DND-41 (cell line): Measurements from ENCODE around the gene KLHDC7A.

Source experiments
- ATAC-seq: fragments of 200-7000 bp; cut with Tn5 transposase; 3 replicates; pipeline ENCODE4 v1.9.1; 2021; ENCODE audit warnings: low read depth; ENCODE audit not compliant: insufficient read depth
- DNase-seq: peaks from one replicate; pipeline ENCODE4 v3.0.0-alpha.2; 2020
- H2AFZ ChIP-seq: 2 replicates; pipeline ENCODE4 v1.6.0; 2012; ENCODE audit warnings: low read depth, low read length
- H3K27ac ChIP-seq: 2 replicates; pipeline ENCODE4 v1.5.1; 2012; ENCODE audit warnings: low read length, inconsistent platforms
- H3K27me3 ChIP-seq: fragments of 200-600 bp; sonication (generic); 2 replicates; pipeline ENCODE4 v1.6.0; 2012; ENCODE audit warnings: low read length, mild to moderate bottlenecking, inconsistent platforms; ENCODE audit not compliant: insufficient read depth, poor library complexity
- H3K36me3 ChIP-seq: 2 replicates; pipeline ENCODE4 v1.5.1; 2012; ENCODE audit warnings: low read length, inconsistent platforms; ENCODE audit not compliant: insufficient read depth
- H3K4me1 ChIP-seq: 2 replicates; pipeline ENCODE4 v1.5.1; 2012; ENCODE audit warnings: mild to moderate bottlenecking, low read length; ENCODE audit not compliant: insufficient read depth
- H3K4me2 ChIP-seq: 2 replicates; pipeline ENCODE4 v1.6.0; 2012; ENCODE audit warnings: mild to moderate bottlenecking, moderate library complexity, low read length, inconsistent platforms; ENCODE audit not compliant: insufficient read depth
- H3K4me3 ChIP-seq, 2 experiments: fragments of 200-600 bp in 1 of 2; shearing (Covaris generic) in 1 of 2; 2 replicates each; pipeline ENCODE4 v1.5.1; 2012 to 2016; ENCODE audit warnings: inconsistent platforms in 2 of 2, low read length in 2 of 2, mild to moderate bottlenecking in 2 of 2, low read depth in 1 of 2, moderate library complexity in 1 of 2
- H3K79me2 ChIP-seq: 2 replicates; pipeline ENCODE4 v1.6.0; 2012; ENCODE audit warnings: low read length, inconsistent platforms; ENCODE audit not compliant: insufficient read depth
- H3K9ac ChIP-seq: 2 replicates; pipeline ENCODE4 v1.6.0; 2012; ENCODE audit warnings: low read depth, mild to moderate bottlenecking, inconsistent platforms, low read length, moderate library complexity
- H3K9me3 ChIP-seq: 2 replicates; pipeline ENCODE4 v1.5.1; 2012; ENCODE audit warnings: low read length, moderate library complexity, mild to moderate bottlenecking, inconsistent platforms; ENCODE audit not compliant: insufficient read depth, severe bottlenecking
- H4K20me1 ChIP-seq: 2 replicates; pipeline ENCODE4 v1.6.0; 2012; ENCODE audit warnings: low read length; ENCODE audit not compliant: insufficient read depth
- CTCF ChIP-seq: IDR thresholded peaks from 2 replicates; pipeline ENCODE4 v1.5.1; 2012; ENCODE audit warnings: borderline replicate concordance, low read length, moderate library complexity, mild to moderate bottlenecking; ENCODE audit not compliant: poor library complexity, severe bottlenecking; ENCODE audit errors: extremely low read depth
- EZH2 ChIP-seq: IDR thresholded peaks from 3 replicates; pipeline ENCODE4 v1.6.1; 2012; ENCODE audit warnings: borderline replicate concordance, low read depth, mild to moderate bottlenecking, moderate library complexity, low read length, inconsistent platforms; ENCODE audit not compliant: severe bottlenecking

KLHDC7A gene

GRCh38 chr1:18480315-18481189 is at the start of gene KLHDC7A:
Gene KLHDC7A (plus strand): TSS chr1:18480930. CDS start chr1:18480982, 52 bp downstream.
- Histone ChIP-seq H3K36me3 (no peaks in the 10 kb centered on the region), H3K79me2 (no peaks in the 10 kb centered on the region), H3K27ac (no peak within 1 kb of the TSS), H3K4me3 (no peak within 1 kb of the TSS), H3K27me3 (no peaks in the 10 kb centered on the region), H3K9ac (no peak within 1 kb of the TSS), H3K9me3 (no peaks in the 10 kb centered on the region), H4K20me1 (no peaks in the 10 kb centered on the region), H2AFZ (no peak within 1 kb of the TSS), H3K4me1 (no peaks in the 10 kb centered on the region), H3K4me2 (no peak within 1 kb of the TSS)
- ATAC-seq: no peak
- DNase-seq: no peak
- TF ChIP-seq EZH2 (no peak), CTCF (no peak)

GRCh38 chr1:18434041-18434440 is 46.7 kb upstream of the KLHDC7A start:
- Histone ChIP-seq H4K20me1 (no peaks in the 10 kb centered on the region), H3K9ac (no peak overlapping the region), H3K27me3 (no peaks in the 10 kb centered on the region), H3K4me2 (no peak overlapping the region), H3K36me3 (no peaks in the 10 kb centered on the region), H3K9me3 (no peaks in the 10 kb centered on the region), H2AFZ (no peak overlapping the region), H3K4me1 (no peaks in the 10 kb centered on the region), H3K79me2 (no peaks in the 10 kb centered on the region), H3K27ac (no peak overlapping the region), H3K4me3 (no peak overlapping the region)
- DNase-seq: no peak
- TF ChIP-seq EZH2 (no peak), CTCF (no peak)
- no peak for ATAC-seq

- H3K4me3 ChIP-seq: no peak overlapping the region
- DNase-seq (no peak), ATAC-seq (no peak)
- H3K4me2 ChIP-seq: no peak overlapping the region
- H3K9ac ChIP-seq: no peak overlapping the region
- H3K4me1 ChIP-seq: no peaks in the 10 kb centered on the region
- H3K9me3 ChIP-seq: no peaks in the 10 kb centered on the region
- no peaks in the 10 kb centered on the region for H3K36me3 ChIP-seq
- no peaks in the 10 kb centered on the region for H3K79me2 ChIP-seq
- no peaks in the 10 kb centered on the region for H3K27me3 ChIP-seq
- H3K27ac ChIP-seq: no peak overlapping the region
- no peak for TF ChIP-seq EZH2
- no peak for TF ChIP-seq CTCF
- H2AFZ ChIP-seq: no peak overlapping the region
- H4K20me1 ChIP-seq: no peaks in the 10 kb centered on the region
Observed at GRCh38 chr1:18440385-18441226, 40.1 kb upstream of the KLHDC7A start.
